ENCODE measurements around the gene IKZF1.

- TF ChIP-seq CTCF (IDR thresholded peaks at IDR 0.05; ENCODE audit: low read depth, low read length, poor library complexity, severe bottlenecking) (no peak), EZH2phosphoT487 (IDR thresholded peaks at IDR 0.05; ENCODE audit: borderline replicate concordance, low read length) (no peak)
These were observed 66.4 kb downstream of the IKZF1 start for GRCh38 chr7:50370884-50371283.
